GM13976 (cell line): Measurements from ENCODE around the gene TBC1D22A.

ENCODE experiments used
- DNase-seq: peaks from one replicate; pipeline ENCODE4 v3.0.0; 2012; ENCODE audit warnings: low spot score
- CTCF ChIP-seq: IDR thresholded peaks from 2 replicates; pipeline ENCODE4 v1.5.1; 2012; ENCODE audit warnings: borderline replicate concordance, mild to moderate bottlenecking; ENCODE audit not compliant: insufficient read depth; ENCODE audit errors: extremely low read depth, missing control alignments, control extremely low read depth
- in situ Hi-C: fragments of 300-500 bp; cut with MboI; formaldehyde crosslinking; loops from one replicate; pipeline ENCODE4 v1.12.0; 2022; ENCODE audit warnings: low sequenced_read_pairs, mixed read lengths, inconsistent platforms; ENCODE audit not compliant: unreplicated experiment

TBC1D22A gene

GRCh38 chr22:46788441-46789172, 26.2 kb downstream of the TBC1D22A start:
- TF ChIP-seq CTCF = no peak
- in situ Hi-C loops = no loop called here
- peak; percentile 76 for DNase-seq

GRCh38 chr22:46789992-46790391, 27.5 kb downstream of the TBC1D22A start:
- no peak for DNase-seq
- TF ChIP-seq CTCF = no peak
- in situ Hi-C loops = no loop called here

- no peak for TF ChIP-seq CTCF
- in situ Hi-C loops = no loop called here
- DNase-seq = peak; percentile 57
Observed at GRCh38 chr22:46791201-46791731, 28.8 kb downstream of the TBC1D22A start.

GRCh38 chr22:46792061-46792796, 29.8 kb downstream of the TBC1D22A start:
- in situ Hi-C loops = no loop called here
- TF ChIP-seq CTCF = no peak
- DNase-seq = no peak

GRCh38 chr22:46792841-46793261, 30.4 kb downstream of the TBC1D22A start:
- no peak for TF ChIP-seq CTCF
- in situ Hi-C loops = no loop called here
- no peak for DNase-seq

- in situ Hi-C loops = no loop called here
- DNase-seq = no peak
- no peak for TF ChIP-seq CTCF
Observed at GRCh38 chr22:46793497-46793896, 31.0 kb downstream of the TBC1D22A start.
